ENCODE data around the gene IL21R.

IL21R gene

DNA sequence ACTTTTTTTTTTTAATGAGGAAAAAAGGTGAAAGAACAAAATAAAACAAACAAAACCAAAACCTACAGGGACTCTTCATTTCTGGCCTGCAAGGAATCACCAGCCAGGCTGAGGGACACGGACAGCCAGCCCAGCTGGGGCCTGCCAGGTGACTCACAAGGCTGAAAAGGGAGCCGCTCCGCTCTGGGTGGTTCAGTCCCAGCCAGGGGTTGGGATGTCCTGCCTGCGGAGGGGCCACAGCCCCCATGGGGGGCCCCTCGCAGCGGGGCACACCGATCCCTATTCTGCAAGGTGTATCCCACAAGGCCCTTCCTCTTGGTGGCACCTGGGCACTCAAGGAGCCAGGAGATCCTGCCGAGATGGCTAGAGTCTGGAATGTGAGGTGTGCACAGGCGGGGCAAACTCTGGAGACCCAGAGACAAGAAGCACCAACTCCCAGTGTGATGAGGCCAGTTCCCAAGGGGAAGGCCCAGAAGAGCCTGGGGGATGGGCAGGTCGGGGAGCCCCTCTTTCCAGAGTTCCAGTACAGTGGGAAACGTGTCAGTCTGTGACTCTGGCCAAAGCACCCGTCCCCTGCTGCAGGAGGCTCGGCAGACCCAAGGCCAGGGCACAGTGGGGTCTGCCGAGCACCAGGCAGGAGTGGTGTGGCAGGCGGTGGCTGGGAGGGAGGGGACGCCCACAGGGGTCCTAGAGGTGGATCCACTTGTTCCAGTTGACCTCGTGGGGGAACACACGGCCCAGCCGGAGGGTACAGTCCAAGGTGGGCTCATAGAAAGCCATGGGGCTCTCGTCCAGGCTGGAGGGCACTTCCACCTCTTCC, 58.9 kb downstream of the IL21R start:
- DNase-seq (ENCODE audit: extremely low spot score): no peak
- ChIA-PET POLR2A (no interaction called here), CTCF (interaction anchor here (1.0 to 3.4 kb wide), 4 partner anchors 93 to 282 kb away, joined by 3 to 24 read pairs (median 14); no protein-coding TSS in a partner anchor)
- TF ChIP-seq, protein P1, sequence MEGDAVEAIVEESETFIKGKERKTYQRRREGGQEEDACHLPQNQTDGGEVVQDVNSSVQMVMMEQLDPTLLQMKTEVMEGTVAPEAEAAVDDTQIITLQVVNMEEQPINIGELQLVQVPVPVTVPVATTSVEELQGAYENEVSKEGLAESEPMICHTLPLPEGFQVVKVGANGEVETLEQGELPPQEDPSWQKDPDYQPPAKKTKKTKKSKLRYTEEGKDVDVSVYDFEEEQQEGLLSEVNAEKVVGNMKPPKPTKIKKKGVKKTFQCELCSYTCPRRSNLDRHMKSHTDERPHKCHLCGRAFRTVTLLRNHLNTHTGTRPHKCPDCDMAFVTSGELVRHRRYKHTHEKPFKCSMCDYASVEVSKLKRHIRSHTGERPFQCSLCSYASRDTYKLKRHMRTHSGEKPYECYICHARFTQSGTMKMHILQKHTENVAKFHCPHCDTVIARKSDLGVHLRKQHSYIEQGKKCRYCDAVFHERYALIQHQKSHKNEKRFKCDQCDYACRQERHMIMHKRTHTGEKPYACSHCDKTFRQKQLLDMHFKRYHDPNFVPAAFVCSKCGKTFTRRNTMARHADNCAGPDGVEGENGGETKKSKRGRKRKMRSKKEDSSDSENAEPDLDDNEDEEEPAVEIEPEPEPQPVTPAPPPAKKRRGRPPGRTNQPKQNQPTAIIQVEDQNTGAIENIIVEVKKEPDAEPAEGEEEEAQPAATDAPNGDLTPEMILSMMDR (IDR thresholded peaks at IDR 0.05; ENCODE audit: control extremely low read depth, extremely low read depth, low read depth, missing control alignments): no peak

DNA sequence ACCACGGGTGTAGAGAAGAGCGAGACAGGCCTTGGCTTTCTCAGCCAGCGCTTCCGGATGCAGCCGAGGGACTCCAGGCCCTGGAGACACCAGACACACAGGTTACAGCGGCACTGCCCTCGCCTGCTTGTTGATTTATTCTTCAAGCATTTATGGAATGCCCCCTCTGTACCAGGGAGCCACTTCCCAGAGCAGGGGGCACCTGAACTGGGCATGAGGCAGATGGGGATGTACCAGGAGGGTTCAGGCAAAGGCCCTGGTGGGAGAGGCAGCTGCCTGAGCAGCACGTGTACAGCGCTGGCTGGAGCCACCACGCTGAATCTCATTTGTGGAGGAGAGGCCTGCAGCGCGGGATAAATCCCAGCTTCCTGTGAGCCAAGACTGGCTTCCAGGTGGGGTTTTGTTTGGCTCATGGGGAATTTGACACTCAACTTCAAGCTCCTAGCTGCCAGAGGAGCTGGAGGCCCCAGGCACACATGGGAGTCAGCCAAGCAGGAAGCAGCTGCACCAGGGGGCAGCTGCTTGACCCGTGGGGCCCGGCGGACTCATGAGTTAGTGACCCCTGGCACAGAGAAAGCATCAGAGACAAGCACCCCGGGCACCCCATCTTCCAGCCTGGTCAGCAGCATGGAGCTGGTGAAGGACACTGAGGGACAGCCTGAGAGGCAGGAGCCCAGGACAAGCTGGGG, 59.7 kb downstream of the IL21R start:
- CTCF ChIA-PET: interaction anchor here (0.7 to 1.6 kb wide), 5 partner anchors 94 to 283 kb away, joined by 3 to 7 read pairs (median 4); no protein-coding TSS in a partner anchor
- no peak for DNase-seq (ENCODE audit: extremely low spot score)
- TF ChIP-seq, protein P1 (IDR thresholded peaks at IDR 0.05; ENCODE audit: control extremely low read depth, extremely low read depth, low read depth, missing control alignments): no peak
- POLR2A ChIA-PET: no interaction called here

DNA sequence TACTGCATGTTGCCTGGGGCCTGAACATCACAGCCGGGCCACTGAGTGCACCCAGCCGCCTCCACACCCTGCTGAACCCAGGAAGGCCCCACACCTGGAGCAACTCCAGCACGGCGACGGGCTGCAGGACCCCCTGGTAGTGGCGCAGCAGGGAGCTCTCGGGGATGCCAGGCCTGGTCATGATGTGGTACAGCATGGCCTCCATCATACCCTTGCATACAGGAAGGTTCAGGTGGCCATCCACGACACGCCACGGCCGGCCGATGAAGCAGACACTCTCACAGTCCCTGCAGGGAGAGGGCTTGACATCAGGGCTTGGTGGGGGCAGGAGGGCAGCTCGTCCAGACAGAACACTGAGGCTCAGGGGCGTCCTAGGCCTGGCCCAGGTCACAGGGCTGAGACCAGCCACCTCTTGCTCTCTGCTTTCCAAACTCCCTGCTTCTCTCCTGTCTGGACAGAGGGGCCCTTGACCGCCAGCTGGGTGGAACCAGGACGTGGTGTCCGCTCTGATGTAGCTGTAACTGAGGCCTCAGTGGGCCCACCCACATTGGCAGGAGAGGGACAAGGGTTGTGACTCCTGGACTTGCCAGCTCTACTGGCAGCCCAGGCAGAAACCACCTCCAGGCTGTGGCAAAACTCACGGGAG, 60.3 kb downstream of the IL21R start:
- POLR2A ChIA-PET: no interaction called here
- DNase-seq (ENCODE audit: extremely low spot score): no peak
- TF ChIP-seq, protein P1 (IDR thresholded peaks at IDR 0.05; ENCODE audit: control extremely low read depth, extremely low read depth, low read depth, missing control alignments): no peak
- CTCF ChIA-PET: interaction anchor here (0.7 to 1.6 kb wide), 7 partner anchors 95 to 308 kb away, joined by 3 to 7 read pairs (median 4); no protein-coding TSS in a partner anchor

DNA sequence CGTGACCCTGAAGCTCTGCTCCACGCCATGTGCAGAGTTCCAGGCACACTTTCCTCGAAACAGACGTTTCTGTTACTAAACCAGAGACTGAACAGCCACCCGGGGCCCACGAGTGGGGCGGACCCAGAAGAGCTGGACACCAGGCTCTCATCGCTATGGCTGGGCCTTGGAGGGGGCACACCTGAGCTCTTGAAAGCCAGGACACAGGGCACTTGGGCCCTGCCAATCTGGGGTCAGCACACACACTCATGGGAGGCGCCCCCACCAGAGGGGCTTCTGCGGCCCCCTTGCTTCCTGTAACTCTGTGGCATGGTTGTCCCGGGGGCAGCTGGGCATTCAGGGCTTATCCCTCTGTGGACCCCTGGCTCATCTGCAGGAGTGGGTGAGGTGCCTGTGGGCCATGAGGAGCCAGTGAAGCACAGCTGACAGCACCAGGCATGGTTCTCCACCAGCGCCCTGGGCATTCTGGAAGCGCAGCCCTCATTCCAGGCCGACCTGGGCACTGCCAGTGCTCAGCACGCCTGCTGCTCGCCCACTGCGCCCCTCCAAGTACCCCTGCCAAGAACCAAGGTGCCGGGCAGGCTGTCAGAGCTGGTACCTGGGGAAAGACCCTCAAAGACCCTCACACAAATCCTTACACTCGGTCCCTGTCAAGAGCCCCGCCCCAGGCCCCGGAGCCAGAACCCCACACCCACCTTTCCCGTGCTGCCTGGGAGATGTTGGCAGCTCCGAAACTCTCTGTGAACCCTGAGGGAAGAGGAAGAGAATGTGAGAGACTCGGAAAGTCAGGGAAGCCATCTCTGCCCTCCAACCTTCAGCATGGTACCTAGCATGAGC, 61.1 kb downstream of the IL21R start:
- DNase-seq (ENCODE audit: extremely low spot score): no peak
- CTCF ChIA-PET: interaction anchor here (1.2 to 1.6 kb wide), 4 partner anchors 228 to 309 kb away, joined by 3 to 7 read pairs (median 5); no protein-coding TSS in a partner anchor
- POLR2A ChIA-PET: no interaction called here
- TF ChIP-seq, protein P1 (IDR thresholded peaks at IDR 0.05; ENCODE audit: control extremely low read depth, extremely low read depth, low read depth, missing control alignments): no peak

DNA sequence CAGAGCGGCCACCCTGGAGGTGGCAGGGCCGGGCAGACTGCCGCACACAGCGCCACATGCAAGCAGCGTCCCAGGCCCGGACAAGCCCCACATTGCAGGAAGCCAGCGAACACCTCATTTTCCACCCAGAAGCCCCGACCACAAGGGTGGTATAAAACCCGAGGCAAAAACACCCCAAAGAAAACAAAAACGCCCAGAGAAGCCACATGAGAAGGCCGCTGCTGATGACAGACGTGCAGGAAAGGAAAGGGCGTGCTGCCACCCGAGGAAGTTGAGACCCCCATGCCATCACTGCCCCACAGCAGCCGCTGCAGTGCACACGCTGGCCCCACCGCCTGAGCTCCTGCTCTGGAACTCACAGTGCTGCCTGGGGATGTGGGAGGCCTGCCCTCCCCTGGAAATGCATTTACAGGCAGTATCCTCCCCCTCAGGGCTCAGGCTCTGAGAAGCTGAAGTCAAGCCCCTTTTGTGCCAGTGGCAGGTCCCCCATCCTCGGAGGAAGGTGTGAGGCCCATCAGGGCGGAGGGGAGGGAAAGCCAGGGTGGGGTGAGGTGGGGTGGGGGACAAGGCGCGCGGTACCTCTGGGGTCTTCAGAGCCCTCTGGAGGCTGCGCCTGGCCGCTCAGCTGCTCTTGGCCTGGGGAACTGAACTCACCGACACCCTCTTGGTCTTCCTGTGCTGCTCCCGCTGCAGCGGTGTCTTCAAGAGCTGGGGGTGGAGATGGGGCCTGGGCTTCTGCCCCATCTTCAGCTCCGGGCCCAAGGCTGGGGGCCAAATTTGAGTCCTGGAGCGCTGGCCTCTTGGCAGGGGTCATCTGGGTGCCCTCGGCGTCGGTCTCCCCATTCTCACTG, 62.0 kb downstream of the IL21R start:
- ChIA-PET POLR2A (interaction anchor here (1.1 kb wide), 1 partner anchor 60 kb away, joined by 3 read pairs; no protein-coding TSS in a partner anchor), CTCF (interaction anchor here (1.4 kb wide), 1 partner anchor 308 kb away, joined by 5 read pairs; no protein-coding TSS in a partner anchor)
- TF ChIP-seq, protein P1 (IDR thresholded peaks at IDR 0.05; ENCODE audit: control extremely low read depth, extremely low read depth, low read depth, missing control alignments): no peak
- no peak for DNase-seq (ENCODE audit: extremely low spot score)

Measured in GM10248 (cell line).